H9 (cell line): ENCODE data around the gene IGIP. TPM values are rescaled to one million over a fixed set of nuclear protein-coding genes. Genes with fewer than 3 reads are reported as not detected.

Source experiments
- DNase-seq: peaks from one replicate; pipeline ENCODE4 v3.0.0-alpha.2; 2017
- H2AFZ ChIP-seq: one replicate; pipeline ENCODE4 v1.6.1; 2013; ENCODE audit warnings: mild to moderate bottlenecking, low read length, control low read depth, moderate library complexity
- H2AK5ac ChIP-seq: 2 replicates; pipeline ENCODE4 v1.6.1; 2013; ENCODE audit warnings: low read length, control low read depth, mixed read lengths; ENCODE audit not compliant: insufficient read length
- H2BK120ac ChIP-seq: one replicate; pipeline ENCODE4 v1.6.1; 2013; ENCODE audit warnings: low read depth, mild to moderate bottlenecking, low read length, control low read depth, inconsistent platforms; ENCODE audit not compliant: poor library complexity, severe bottlenecking
- H2BK12ac ChIP-seq: 2 replicates; pipeline ENCODE4 v1.6.1; 2013; ENCODE audit warnings: low read length, control low read depth, mixed read lengths, low read depth; ENCODE audit not compliant: insufficient read length
- H2BK15ac ChIP-seq: 2 replicates; pipeline ENCODE4 v1.6.1; 2013; ENCODE audit warnings: low read depth, low read length, control low read depth
- H2BK20ac ChIP-seq: one replicate; pipeline ENCODE4 v1.6.1; 2013; ENCODE audit warnings: low read depth, mild to moderate bottlenecking, low read length, control low read depth, inconsistent platforms; ENCODE audit not compliant: poor library complexity, severe bottlenecking
- H2BK5ac ChIP-seq: 2 replicates; pipeline ENCODE4 v1.6.1; 2013; ENCODE audit warnings: low read length, control low read depth, mixed read lengths; ENCODE audit not compliant: insufficient read length
- H3K14ac ChIP-seq: 2 replicates; pipeline ENCODE4 v1.6.1; 2013; ENCODE audit warnings: low read length, control low read depth; ENCODE audit not compliant: insufficient read depth
- H3K18ac ChIP-seq: 2 replicates; pipeline ENCODE4 v1.6.1; 2013; ENCODE audit warnings: low read depth, mild to moderate bottlenecking, mixed read lengths, low read length, control low read depth; ENCODE audit not compliant: insufficient read length
- H3K23ac ChIP-seq: 2 replicates; pipeline ENCODE4 v1.6.1; 2013; ENCODE audit warnings: low read length, control low read depth, mixed read lengths, low read depth; ENCODE audit not compliant: insufficient read length
- H3K23me2 ChIP-seq: 2 replicates; pipeline ENCODE4 v1.6.1; 2013; ENCODE audit warnings: low read depth, mild to moderate bottlenecking, mixed read lengths, low read length, control low read depth; ENCODE audit not compliant: insufficient read length, poor library complexity, severe bottlenecking
- H3K27ac ChIP-seq: 2 replicates; pipeline ENCODE4 v1.5.1; 2013; ENCODE audit warnings: low read length, control low read depth, mixed read lengths, low read depth; ENCODE audit not compliant: insufficient read length
- H3K27me3 ChIP-seq: 2 replicates; pipeline ENCODE4 v1.6.1; 2013; ENCODE audit warnings: low read length, control low read depth, inconsistent platforms; ENCODE audit not compliant: insufficient read depth
- H3K4ac ChIP-seq: 2 replicates; pipeline ENCODE4 v1.6.1; 2013; ENCODE audit warnings: low read depth, mild to moderate bottlenecking, control low read depth, inconsistent platforms, low read length, moderate library complexity
- H3K4me1 ChIP-seq: 2 replicates; pipeline ENCODE4 v1.6.1; 2013; ENCODE audit warnings: low read length, control low read depth, inconsistent platforms; ENCODE audit not compliant: insufficient read depth
- H3K4me2 ChIP-seq: 2 replicates; pipeline ENCODE4 v1.6.1; 2013; ENCODE audit warnings: low read length, control low read depth, mixed read lengths; ENCODE audit not compliant: insufficient read length, insufficient read depth
- H3K56ac ChIP-seq: 2 replicates; pipeline ENCODE4 v1.6.1; 2013; ENCODE audit warnings: low read depth, mild to moderate bottlenecking, mixed read lengths, low read length, control low read depth; ENCODE audit not compliant: insufficient read length
- H3K79me1 ChIP-seq: 2 replicates; pipeline ENCODE4 v1.6.1; 2013; ENCODE audit warnings: low read depth, mild to moderate bottlenecking, moderate library complexity, low read length, control low read depth, inconsistent platforms; ENCODE audit not compliant: insufficient read depth, poor library complexity, severe bottlenecking
- H3K79me2 ChIP-seq: 2 replicates; pipeline ENCODE4 v1.6.1; 2013; ENCODE audit warnings: low read length, control low read depth, inconsistent platforms; ENCODE audit not compliant: insufficient read depth
- H3K9ac ChIP-seq: 2 replicates; pipeline ENCODE4 v1.6.1; 2013; ENCODE audit warnings: low read length, control low read depth, mixed read lengths; ENCODE audit not compliant: insufficient read length; ENCODE audit errors: extremely low read depth
- H3K9me3 ChIP-seq: one replicate; pipeline ENCODE4 v1.6.1; 2013; ENCODE audit warnings: low read depth, low read length, inconsistent platforms; ENCODE audit not compliant: control insufficient read depth
- H3T11ph ChIP-seq: one replicate; pipeline ENCODE4 v1.6.1; 2013; ENCODE audit warnings: mild to moderate bottlenecking, low read length, control low read depth, inconsistent platforms
- H4K20me1 ChIP-seq: one replicate; pipeline ENCODE4 v1.6.1; 2013; ENCODE audit not compliant: control insufficient read depth, insufficient read length, insufficient read depth
- H4K5ac ChIP-seq: 2 replicates; pipeline ENCODE4 v1.6.1; 2013; ENCODE audit warnings: low read depth, mild to moderate bottlenecking, mixed read lengths, low read length, control low read depth; ENCODE audit not compliant: insufficient read length
- H4K8ac ChIP-seq: replicated peaks from 2 replicates; pipeline ENCODE4 v1.6.1; 2013; ENCODE audit warnings: low read length, control low read depth, mixed read lengths, low read depth; ENCODE audit not compliant: insufficient read length
- H4K91ac ChIP-seq: 2 replicates; pipeline ENCODE4 v1.6.1; 2013; ENCODE audit warnings: low read depth, mild to moderate bottlenecking, moderate library complexity, mixed read lengths, low read length, control low read depth; ENCODE audit not compliant: insufficient read length
- H3K27ac Mint-ChIP-seq, 3 experiments: 2 replicates in 2 of 3; 3 replicates in 1 of 3; pipeline ENCODE4 v1.8.0; 2020 to 2021; ENCODE audit warnings: mixed read lengths in 3 of 3, mild to moderate bottlenecking in 1 of 3, moderate library complexity in 1 of 3
- H3K27me3 Mint-ChIP-seq: 2 replicates; pipeline ENCODE4 v1.8.0; 2021; ENCODE audit warnings: low read depth, mild to moderate bottlenecking, moderate library complexity, mixed read lengths
- H3K36me3 Mint-ChIP-seq, 3 experiments: 2 replicates in 2 of 3; 3 replicates in 1 of 3; pipeline ENCODE4 v1.8.0; 2020 to 2021; ENCODE audit warnings: low read depth in 3 of 3, mixed read lengths in 3 of 3; ENCODE audit not compliant: insufficient read depth in 1 of 3
- H3K4me1 Mint-ChIP-seq, 2 experiments: 2 replicates each; pipeline ENCODE4 v1.8.0; 2020; ENCODE audit warnings: mixed read lengths in 2 of 2
- H3K4me3 Mint-ChIP-seq, 2 experiments: 2 replicates in 1 of 2; 3 replicates in 1 of 2; pipeline ENCODE4 v1.8.0; 2020 to 2021; ENCODE audit warnings: mild to moderate bottlenecking in 2 of 2, mixed read lengths in 2 of 2, moderate library complexity in 1 of 2
- H3K9me3 Mint-ChIP-seq, 2 experiments: 2 replicates in 1 of 2; 3 replicates in 1 of 2; pipeline ENCODE4 v1.8.0; 2020; ENCODE audit warnings: mild to moderate bottlenecking in 2 of 2, mixed read lengths in 2 of 2, moderate library complexity in 1 of 2
- CTCF ChIP-seq: fragments of 200-600 bp; sonication (generic); conservative IDR thresholded peaks from 3 replicates; pipeline ENCODE4 v1.8.0; 2021; ENCODE audit warnings: antibody characterized with exemption, mild to moderate bottlenecking
- WGBS: extraction: QIAGEN DNeasy Blood & Tissue Kit; methylation state at CpG from one replicate; pipeline ENCODE4 v1.1.7; 2013; ENCODE audit warnings: missing lambda C conversion rate, low lambda C conversion rate, mixed read lengths; ENCODE audit not compliant: insufficient read length; ENCODE audit errors: extremely low coverage; 5-methylcytosine and 5-hydroxymethylcytosine counted together
- total RNA-seq: library from RNA; stranded (reverse); gene quantifications from 2 replicates; pipeline ENCODE4 v1.2.1, GENCODE V29; 2021

The IGIP gene
- total RNA-seq, 1 experiment from 2014 or later, result 0.52 TPM

GRCh38 chr5:140126315-140127012 lies 727 bp downstream of the IGIP start:
- Histone ChIP-seq H3K9ac (no peak overlapping the region), H3K27me3 (no peaks in the 10 kb centered on the region), H3K9me3 (no peaks in the 10 kb centered on the region), H3K79me2 (no peaks in the 10 kb centered on the region), H2AK5ac (no peak overlapping the region), H4K91ac (no peak overlapping the region), H3K4ac (no peak overlapping the region), H3K4me2 (no peak overlapping the region), H2BK20ac (no peak overlapping the region), H3T11ph (no peak overlapping the region), H3K23ac (no peak overlapping the region), H2BK12ac (no peak overlapping the region), H4K8ac (no peak overlapping the region), H2BK5ac (no peak overlapping the region), H2BK120ac (no peak overlapping the region), H2AFZ (no peak overlapping the region), H3K4me1 (peaks cover 3% of the 10 kb centered on the region; the same call in 1 of the 2 replicates), H2BK15ac (no peak overlapping the region), H3K18ac (no peak overlapping the region), H3K23me2 (no peaks in the 10 kb centered on the region), H4K5ac (no peak overlapping the region), H3K27ac (no peak overlapping the region), H4K20me1 (no peaks in the 10 kb centered on the region), H3K56ac (no peak overlapping the region), H3K79me1 (no peaks in the 10 kb centered on the region), H3K14ac (no peak overlapping the region)
- DNase-seq, result no peak
- H3K4me3 Mint-ChIP-seq, result no peak overlapping the region
- peaks cover 14% of the 10 kb centered on the region; the same call in 1 of the 2 replicates for H3K27me3 Mint-ChIP-seq
- no CpG with 5 or more reads among the region's 6 CpGs for WGBS
- H3K27ac Mint-ChIP-seq, result no peak overlapping the region
- no peaks in the 10 kb centered on the region for H3K36me3 Mint-ChIP-seq
- H3K4me1 Mint-ChIP-seq, result peaks cover 9 to 11% of the 10 kb centered on the region in 2 experiments
- no peaks in the 10 kb centered on the region for H3K9me3 Mint-ChIP-seq
- no peak for TF ChIP-seq CTCF
